ENCODE measurements around the gene PAXX. TPM values are rescaled to one million over a fixed set of nuclear protein-coding genes. Genes with fewer than 3 reads are reported as not detected.

The PAXX gene
- total RNA-seq, 2 experiments from 2014 or later, result 60.5 to 61.8 TPM

DNA sequence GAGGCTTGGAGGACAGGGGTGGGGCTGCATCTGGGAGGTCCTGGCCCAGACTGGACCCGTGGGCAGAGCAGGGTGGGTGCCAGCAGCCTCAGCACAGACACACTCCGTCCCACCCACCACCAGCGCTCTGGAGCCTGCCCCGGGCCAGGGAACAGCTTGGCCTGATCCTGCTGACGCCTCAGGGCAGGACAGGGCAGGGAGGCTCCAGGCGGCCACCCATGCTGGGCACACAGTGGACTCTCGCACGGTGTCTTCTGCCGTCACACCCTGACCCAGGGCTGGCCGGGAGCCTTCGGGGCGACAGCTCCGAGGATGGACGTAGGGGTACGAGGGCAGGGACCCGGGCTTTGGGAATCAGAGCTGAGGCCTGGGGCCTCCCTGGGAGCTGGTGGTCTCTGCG is 23.1 kb upstream of the PAXX start:
- no peak for ATAC-seq
- intact Hi-C loops (cut with micrococcal nuclease), result no loop called here
- Mint-ChIP-seq H3K9me3 (no peaks in the 10 kb centered on the region), H3K4me1 (ENCODE audit: low read depth) (peaks cover 17% of the 10 kb centered on the region), H3K27me3 (no peaks in the 10 kb centered on the region), H3K4me3 (no peak overlapping the region), H3K36me3 (ENCODE audit: low read depth) (no peaks in the 10 kb centered on the region), H3K27ac (no peak overlapping the region)
- no peak for DNase-seq
- TF ChIP-seq, protein P1, sequence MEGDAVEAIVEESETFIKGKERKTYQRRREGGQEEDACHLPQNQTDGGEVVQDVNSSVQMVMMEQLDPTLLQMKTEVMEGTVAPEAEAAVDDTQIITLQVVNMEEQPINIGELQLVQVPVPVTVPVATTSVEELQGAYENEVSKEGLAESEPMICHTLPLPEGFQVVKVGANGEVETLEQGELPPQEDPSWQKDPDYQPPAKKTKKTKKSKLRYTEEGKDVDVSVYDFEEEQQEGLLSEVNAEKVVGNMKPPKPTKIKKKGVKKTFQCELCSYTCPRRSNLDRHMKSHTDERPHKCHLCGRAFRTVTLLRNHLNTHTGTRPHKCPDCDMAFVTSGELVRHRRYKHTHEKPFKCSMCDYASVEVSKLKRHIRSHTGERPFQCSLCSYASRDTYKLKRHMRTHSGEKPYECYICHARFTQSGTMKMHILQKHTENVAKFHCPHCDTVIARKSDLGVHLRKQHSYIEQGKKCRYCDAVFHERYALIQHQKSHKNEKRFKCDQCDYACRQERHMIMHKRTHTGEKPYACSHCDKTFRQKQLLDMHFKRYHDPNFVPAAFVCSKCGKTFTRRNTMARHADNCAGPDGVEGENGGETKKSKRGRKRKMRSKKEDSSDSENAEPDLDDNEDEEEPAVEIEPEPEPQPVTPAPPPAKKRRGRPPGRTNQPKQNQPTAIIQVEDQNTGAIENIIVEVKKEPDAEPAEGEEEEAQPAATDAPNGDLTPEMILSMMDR (IDR thresholded peaks at IDR 0.05), result no peak
- CTCF ChIA-PET, result interaction anchor here (0.7 kb wide), 1 partner anchor 60 kb away, joined by 4 read pairs; the partner anchor contains the start of gene ABCA2
- POLR2A ChIA-PET, result interaction anchor here (0.5 to 0.8 kb wide), 3 partner anchors 10 to 320 kb away, joined by 3 to 4 read pairs (median 3); no protein-coding TSS in a partner anchor

DNA sequence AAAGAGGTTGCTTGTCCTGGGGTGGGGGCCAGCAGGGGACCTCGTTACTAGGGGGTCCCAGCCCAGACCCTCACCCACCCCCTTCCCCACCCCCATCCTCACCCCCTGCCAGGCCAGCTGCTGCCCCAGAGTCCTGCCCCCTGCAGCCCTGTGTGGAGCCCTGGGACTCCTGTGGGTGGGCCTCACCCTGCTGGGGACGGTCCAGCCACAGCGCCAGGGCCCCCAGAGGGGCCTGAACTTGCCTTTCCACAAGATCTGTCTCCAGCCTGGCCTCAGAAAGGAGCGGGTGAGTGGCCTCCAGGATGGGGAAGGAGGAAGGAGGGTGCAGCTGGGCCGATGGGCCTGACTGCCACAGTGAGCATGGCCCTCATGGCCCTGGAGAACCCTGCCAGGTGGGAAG is 22.4 kb upstream of the PAXX start:
- ChIA-PET CTCF (no interaction called here), POLR2A (interaction anchor here (0.6 to 1.1 kb wide), 3 partner anchors 10 to 319 kb away, joined by 3 to 4 read pairs (median 3); no protein-coding TSS in a partner anchor)
- intact Hi-C loops (cut with micrococcal nuclease), result no loop called here
- Mint-ChIP-seq H3K27ac (no peak overlapping the region), H3K27me3 (no peaks in the 10 kb centered on the region), H3K4me1 (ENCODE audit: low read depth) (peaks cover 14% of the 10 kb centered on the region), H3K9me3 (no peaks in the 10 kb centered on the region), H3K4me3 (no peak overlapping the region), H3K36me3 (ENCODE audit: low read depth) (no peaks in the 10 kb centered on the region)
- ATAC-seq, result no peak
- TF ChIP-seq, protein P1 (IDR thresholded peaks at IDR 0.05), result no peak
- no peak for DNase-seq

DNA sequence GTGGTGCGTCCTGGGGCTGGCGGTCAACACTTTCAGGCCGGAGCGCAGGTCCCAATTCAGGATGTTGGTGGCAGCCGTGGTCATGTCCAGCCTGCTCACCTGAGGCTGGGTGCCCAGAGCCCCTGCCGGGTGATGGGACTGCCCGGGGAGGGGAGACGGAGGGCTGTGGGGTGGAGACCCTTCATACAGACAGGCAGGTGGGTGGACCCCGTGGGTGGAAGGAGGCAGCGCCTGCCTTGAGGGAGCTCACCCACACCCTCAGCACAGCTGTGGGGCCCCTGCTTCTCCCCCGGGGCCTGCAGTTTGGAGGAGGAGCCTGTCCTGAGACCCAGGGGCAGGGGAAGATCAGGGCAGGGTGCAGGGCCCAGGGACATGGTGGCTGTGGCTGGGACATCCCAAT is 21.9 kb upstream of the PAXX start:
- Mint-ChIP-seq H3K36me3 (ENCODE audit: low read depth) (no peaks in the 10 kb centered on the region), H3K27ac (no peak overlapping the region), H3K9me3 (no peaks in the 10 kb centered on the region), H3K4me3 (no peak overlapping the region), H3K4me1 (ENCODE audit: low read depth) (peaks cover 17% of the 10 kb centered on the region), H3K27me3 (no peaks in the 10 kb centered on the region)
- ChIA-PET CTCF (no interaction called here), POLR2A (interaction anchor here (1.1 to 1.2 kb wide), 2 partner anchors 18 to 38 kb away, joined by 3 read pairs; no protein-coding TSS in a partner anchor)
- intact Hi-C loops (cut with micrococcal nuclease), result no loop called here
- DNase-seq (no peak), ATAC-seq (no peak)
- TF ChIP-seq, protein P1 (IDR thresholded peaks at IDR 0.05), result no peak

DNA sequence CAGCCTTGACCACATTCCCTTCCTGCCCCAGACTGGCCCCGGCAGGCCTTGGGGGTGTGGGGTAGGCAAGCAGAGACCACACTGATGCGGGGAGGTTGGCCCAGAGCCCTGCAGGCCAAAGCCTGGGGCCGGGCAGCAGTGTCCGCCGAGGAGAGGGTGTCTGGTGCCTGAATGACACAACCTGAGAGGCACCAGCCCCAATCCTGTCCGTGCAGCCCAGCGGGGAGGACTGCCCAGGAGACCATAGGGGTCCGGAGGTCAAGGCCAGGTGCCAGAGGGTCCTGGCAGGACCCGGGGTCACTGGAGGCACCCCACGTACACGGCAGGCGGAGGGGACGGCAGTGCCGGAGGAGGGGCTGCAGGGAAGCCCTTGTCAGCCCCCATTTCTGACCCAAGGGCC is 20.5 kb upstream of the PAXX start:
- no peak overlapping the region for H3K27ac Mint-ChIP-seq
- H3K36me3 Mint-ChIP-seq (ENCODE audit: low read depth), result no peaks in the 10 kb centered on the region
- no peak for ATAC-seq
- intact Hi-C loops (cut with micrococcal nuclease), result no loop called here
- TF ChIP-seq, protein P1 (IDR thresholded peaks at IDR 0.05), result no peak
- no peak overlapping the region for H3K4me3 Mint-ChIP-seq
- H3K9me3 Mint-ChIP-seq, result no peaks in the 10 kb centered on the region
- H3K4me1 Mint-ChIP-seq (ENCODE audit: low read depth), result peaks cover 18% of the 10 kb centered on the region
- H3K27me3 Mint-ChIP-seq, result no peaks in the 10 kb centered on the region
- no peak for DNase-seq
- ChIA-PET CTCF (interaction anchor here (1.2 kb wide), 1 partner anchor 25 kb away, joined by 3 read pairs; no protein-coding TSS in a partner anchor), POLR2A (no interaction called here)

DNA sequence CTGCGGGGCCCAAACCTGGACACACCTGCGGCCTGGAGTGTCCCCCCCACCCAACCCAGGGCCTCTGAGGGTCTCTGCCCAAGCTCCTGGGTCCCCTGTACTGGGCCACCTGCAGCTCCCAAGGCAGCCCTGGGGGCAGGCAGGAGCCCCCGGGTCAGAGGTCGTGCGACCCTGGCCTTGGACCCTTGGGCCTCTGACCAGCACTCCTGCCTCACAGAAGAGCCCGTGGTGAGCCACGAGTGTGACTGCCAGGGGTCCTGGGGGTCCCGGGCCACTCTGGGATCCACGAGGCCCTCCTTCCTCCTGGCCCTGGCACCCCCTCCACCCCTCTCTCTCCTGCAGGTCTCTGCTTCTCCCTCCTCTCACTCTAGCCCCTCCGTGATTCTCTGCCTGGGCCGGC is 19.9 kb upstream of the PAXX start:
- ChIA-PET CTCF (interaction anchor here (1.2 kb wide), 1 partner anchor 25 kb away, joined by 3 read pairs; no protein-coding TSS in a partner anchor), POLR2A (no interaction called here)
- Mint-ChIP-seq H3K27ac (no peak overlapping the region), H3K4me3 (no peak overlapping the region), H3K27me3 (no peaks in the 10 kb centered on the region), H3K36me3 (ENCODE audit: low read depth) (no peaks in the 10 kb centered on the region), H3K4me1 (ENCODE audit: low read depth) (peaks cover 20% of the 10 kb centered on the region), H3K9me3 (no peaks in the 10 kb centered on the region)
- intact Hi-C loops (cut with micrococcal nuclease), result no loop called here
- ATAC-seq, result no peak
- no peak for DNase-seq
- TF ChIP-seq, protein P1 (IDR thresholded peaks at IDR 0.05), result no peak
